HG03460 (cell line): ENCODE results near the gene SMNDC1.
"Not testable (repeated sequence)": the region's sequence is repeated elsewhere in the genome, so short reads cannot be mapped to it uniquely, and the experiment has no call there.

Source experiments
- ATAC-seq: cut with Tn5 transposase; IDR thresholded peaks from one replicate; pipeline ENCODE4 v1.9.1; 2021; ENCODE audit not compliant: unreplicated experiment

Gene SMNDC1

DNA sequence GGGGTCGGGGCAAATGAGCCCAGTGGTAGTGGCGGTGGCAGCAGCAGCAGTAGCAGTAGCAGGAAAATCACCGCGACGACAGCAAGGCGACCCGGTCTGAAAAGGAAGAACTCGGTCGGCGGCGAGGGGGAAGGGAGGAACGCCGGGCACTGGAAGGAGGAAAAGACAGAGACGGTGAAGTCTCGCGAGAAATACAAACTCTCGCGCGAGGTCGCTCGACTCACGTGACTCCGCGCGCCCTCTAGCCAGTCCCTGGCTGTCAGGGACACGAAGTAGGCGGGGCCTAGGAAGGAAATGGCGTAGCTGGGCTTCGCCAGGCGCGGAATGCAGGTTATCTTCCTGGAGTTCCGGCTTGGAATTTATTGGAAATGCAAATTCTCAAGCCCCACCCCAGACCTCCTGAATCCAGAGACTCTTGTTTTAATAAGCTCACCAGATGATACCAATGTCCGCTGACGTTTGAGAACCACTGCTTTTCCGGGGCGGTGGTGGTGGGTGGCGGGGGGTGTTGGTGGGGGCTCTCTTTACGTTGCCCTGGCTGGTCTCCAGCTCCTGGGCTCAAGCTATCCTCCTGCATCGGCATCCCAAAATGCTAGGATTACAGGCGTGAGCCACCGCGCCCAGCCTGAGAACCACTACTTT lies at the start of gene SMNDC1:
SMNDC1 (minus strand) TSS at position 141 of the 642 bp plus-strand sequence. CDS start 1,333 bp downstream, outside the sequence.
- peak; percentile 93 for ATAC-seq

DNA sequence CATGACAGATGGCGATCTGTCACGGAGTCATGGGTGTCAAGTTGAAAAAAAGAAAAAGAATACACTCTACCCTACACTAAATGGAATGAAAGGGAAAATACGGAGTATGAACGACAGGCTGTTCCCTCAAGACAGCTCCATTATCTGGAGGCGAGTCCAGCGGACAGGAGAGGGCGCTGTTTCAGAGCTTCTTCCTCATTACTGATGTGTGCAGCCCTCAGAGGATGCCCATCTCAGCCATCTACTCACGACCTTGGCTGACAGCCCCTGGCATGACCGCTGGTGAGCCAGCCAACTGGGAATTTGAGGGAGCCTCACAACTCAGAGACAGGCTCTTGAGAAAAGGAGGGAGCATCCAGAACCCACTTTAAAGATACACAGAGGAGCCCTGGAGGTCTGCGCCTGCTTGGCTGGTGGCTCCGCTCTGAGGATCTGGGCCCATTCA lies 49.6 kb upstream of the SMNDC1 start:
- no peak for ATAC-seq

DNA sequence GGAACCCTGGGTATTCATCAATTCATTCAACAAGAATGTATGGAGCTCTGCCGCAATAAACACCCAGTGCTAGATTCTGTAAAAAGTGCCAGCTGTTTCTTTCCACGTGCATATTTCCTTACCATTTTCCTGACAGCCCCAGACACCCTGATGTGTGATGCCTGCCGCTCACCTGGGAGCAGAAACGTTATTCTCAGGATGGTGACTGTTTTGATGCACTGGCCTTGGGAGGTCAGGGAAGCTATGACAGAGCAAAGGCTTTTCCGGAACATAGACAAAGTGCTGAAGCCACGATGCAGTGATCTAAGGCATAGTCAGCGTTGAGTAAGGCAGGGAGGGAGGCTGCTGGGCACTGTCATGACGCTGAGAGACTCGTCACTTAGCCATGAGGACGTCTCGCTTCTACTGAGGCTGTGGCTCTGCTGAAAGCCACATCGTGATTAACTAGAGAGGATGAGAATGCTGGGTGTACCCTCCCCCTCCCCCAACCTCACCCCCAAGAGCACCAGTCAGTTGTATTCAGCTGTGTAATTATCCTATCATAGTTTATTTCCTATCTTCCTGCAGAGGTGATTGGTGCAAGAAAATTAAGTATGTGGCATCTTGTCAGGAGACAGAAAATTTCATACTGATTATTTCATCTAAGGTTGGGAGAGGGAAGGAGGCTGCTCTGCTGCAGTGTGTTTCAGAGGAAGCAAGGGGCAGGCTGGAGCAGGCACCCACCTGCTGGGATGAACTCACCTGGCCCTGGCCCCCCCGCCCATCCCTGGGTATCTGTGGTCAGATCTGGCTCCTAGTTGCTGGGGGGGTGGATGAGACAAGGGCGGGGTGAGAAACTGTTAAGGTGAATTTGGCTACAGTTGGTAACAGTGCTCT lies 48.8 kb upstream of the SMNDC1 start:
- no peak for ATAC-seq

- no peak for ATAC-seq
Measured at GRCh38 chr10:110352930-110353243, 48.2 kb upstream of the SMNDC1 start.

GRCh38 chr10:110350812-110351211 lies 46.1 kb upstream of the SMNDC1 start:
- ATAC-seq = no peak

- no peak for ATAC-seq
Measured at GRCh38 chr10:110349831-110350230, 45.1 kb upstream of the SMNDC1 start.

DNA sequence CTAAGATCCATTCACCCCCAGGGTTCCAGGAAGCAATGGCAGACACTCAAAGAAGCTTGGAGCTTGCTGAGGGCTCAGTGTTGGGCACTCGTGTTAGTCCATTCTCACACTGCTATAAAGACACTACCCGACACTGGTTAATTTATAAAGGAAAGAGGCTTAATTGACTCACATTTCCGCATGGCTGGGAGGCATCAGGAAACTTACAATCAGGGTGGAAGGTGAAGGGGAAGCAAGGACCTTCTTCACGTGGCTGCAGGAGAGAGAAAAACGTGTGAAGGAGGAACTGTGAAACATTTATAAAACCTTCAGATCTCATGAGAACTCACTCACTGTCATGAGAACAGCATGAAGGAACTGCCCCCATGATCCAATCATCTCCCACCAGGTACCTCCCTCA lies 44.7 kb upstream of the SMNDC1 start:
- ATAC-seq = no peak

- ATAC-seq = no peak
Measured at GRCh38 chr10:110348336-110348735, 43.6 kb upstream of the SMNDC1 start.

DNA sequence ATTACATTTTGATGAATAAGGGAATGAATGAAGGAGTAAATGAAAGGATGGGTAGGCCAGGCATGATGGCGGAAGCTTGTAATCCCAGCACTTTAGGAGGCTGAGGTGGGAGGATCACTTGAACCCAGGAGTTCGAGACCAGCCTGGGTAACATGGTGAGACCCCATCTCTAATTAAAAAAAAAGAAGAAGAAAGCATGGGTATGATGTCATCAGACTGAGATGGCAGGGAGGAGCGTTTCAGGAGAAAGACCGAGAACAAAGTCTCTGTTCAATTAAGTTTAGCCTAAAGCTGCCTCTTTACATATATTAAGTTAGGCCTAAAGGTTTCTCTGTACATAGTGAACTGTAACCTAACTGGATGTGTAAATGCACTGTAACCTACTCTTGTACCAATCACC lies 42.2 kb upstream of the SMNDC1 start:
- no peak for ATAC-seq

GRCh38 chr10:110345286-110345685 lies 40.6 kb upstream of the SMNDC1 start:
- ATAC-seq = no peak

DNA sequence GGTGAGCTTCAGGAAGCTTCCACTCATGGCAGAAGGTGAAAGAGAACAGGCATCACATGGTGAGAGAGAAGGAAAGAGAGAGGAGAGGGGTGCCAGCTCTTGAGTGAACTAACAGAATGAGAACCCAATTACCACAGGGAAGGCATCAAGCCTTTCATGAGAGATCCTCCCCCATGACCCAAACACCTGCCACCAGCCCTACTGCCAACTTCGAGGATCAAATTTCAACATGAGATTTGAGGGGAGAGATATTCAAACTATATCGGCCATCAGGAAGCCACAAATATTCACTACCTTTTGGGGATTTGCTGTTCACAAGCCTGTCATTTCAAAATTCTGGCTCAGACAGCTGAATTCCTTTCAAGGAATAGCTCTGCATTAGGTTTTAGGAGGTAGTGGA lies 39.9 kb upstream of the SMNDC1 start:
- no peak for ATAC-seq

GRCh38 chr10:110343947-110344346 lies 39.2 kb upstream of the SMNDC1 start:
- ATAC-seq = no peak

DNA sequence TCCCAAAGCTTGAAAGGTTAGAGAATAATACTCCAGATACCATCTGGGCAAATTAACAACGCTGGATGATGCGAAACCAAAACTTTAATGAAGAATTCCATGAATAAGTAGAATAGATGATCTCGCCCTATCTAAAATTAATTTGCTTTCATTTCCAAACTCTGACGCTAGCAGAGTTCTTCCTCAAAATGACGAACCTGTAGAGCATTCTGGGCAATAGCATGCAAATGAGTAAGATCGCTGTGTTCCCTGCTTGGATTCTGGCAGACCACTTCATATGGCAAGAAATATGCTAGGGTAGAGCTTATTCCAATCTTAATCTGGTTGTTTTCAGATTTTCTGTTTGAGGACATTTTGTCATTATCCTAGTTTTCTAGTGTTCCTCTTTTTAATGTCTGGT lies 36.1 kb upstream of the SMNDC1 start:
- ATAC-seq = no peak

- no peak for ATAC-seq
Measured at GRCh38 chr10:110340122-110340521, 35.4 kb upstream of the SMNDC1 start.

DNA sequence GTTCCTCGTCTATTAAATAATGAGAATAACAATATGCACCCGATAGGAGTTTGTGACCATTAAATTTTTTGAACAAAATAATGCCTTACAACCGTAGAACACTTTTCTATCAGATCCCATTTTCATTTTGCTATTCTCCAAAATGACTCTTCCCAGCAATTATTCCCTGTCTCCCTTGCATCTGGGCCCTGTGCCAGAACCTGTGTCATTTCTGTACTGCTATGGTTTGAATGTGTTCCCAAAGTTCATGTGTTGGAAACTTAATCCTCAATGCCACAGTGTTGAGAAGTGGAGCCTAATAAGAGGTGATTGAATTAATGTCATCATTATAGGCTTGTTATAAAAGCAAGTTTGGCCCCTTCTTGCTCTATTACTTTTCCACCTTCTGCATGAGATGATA lies 33.2 kb upstream of the SMNDC1 start:
- ATAC-seq = no peak

DNA sequence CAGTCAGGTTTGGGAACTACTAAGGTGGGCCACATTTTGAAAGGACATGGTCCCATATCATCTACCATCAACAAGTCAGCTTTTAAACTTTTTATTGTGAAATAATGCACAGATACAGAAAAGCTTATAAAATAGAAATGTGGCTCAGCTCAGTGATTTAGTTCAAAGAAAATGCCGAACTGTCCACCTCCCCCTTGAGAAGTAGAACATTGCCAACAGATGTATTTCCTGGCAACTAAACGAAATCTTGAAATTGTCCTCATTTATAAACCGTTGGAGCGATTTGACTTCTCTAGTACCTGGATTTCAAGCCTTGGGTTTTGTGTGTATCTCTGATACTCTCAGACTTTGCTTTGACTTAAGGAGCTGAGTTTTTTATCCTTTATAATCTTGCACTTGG lies 32.7 kb upstream of the SMNDC1 start:
- no peak for ATAC-seq

DNA sequence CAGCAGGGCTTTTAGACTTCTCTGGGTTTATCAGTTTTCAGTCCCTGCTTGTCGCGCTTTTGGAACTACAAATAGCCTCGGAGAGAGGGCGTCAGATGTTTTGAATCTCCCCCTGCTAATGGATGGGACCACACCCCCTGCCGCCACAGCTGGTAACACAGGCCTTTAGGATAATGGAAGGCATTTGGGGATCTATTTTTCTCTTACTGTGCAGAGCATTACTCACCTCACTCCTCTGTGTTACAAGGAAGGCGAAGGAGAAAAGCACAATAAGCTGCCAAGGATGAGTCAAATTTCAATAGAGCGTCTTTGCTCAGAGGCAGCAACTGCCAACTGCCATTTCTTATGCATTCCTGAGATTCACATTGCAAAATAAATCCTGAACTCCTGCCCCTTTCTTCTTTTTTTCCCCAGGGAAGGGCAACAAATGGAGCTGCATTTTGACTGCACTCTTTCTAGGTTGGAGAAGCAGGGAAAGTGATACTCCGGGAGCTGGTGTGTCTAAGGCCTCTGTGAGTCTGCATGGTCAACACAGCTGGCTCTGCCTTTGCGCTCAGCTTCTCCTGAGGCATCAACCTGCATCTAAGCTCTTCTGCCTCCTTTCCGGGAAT lies 31.5 kb upstream of the SMNDC1 start:
- no peak for ATAC-seq

DNA sequence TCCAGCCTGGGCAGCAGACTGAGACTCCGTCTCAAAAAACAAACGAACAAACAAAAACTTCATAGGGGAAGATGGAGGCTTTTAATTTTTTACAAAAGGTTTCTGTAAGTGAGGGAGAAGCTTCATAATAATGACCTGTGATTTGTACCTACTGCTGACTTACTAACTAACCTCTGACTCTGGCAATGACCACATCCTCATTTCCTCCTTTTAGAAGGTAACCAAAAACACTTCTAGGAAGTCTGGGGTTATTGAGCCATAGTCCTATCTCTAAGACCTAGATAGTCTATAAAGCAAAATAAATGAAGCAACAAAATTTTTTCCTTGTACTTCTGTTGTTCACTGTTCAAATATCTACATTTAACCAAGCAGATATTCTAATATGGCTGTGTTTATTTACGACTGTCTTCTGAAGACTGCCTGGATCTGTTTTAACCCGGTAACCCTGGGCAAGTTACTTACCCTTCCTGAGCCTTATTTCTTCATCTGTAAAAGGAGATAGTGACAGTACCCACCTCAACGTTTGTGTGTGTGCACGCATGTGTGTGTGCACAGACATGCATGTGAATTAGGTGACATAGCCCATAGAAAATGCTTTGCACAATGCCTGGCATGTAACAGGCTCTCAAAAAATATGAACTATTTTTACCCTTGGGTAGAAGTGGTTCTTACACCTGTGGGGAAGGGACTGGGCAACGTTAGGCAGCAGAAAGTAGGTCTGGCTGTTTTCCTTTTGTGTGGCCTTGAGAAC lies 30.8 kb upstream of the SMNDC1 start:
- ATAC-seq = no peak

GRCh38 chr10:110334061-110334656 lies 29.4 kb upstream of the SMNDC1 start:
- no peak for ATAC-seq

- not testable (repeated sequence) for ATAC-seq
Measured at GRCh38 chr10:110331226-110331795, 26.6 kb upstream of the SMNDC1 start.

- no peak for ATAC-seq
Measured at GRCh38 chr10:110330675-110331074, 26.0 kb upstream of the SMNDC1 start.
